Common myeloid progenitor, CD34-positive (primary cell): ENCODE results near the gene KIAA1328.
"Not testable (repeated sequence)": the region's sequence is repeated elsewhere in the genome, so short reads cannot be mapped to it uniquely, and the experiment has no call there.

Experiments used
- CTCF ChIA-PET: fragments of 350-600 bp; sonication (Branson Sonifier 250); formaldehyde crosslinking; loops from one replicate; lab custom pipeline; 2021; ENCODE audit warnings: antibody characterized with exemption; lab: Charles Lee
- POLR2A ChIA-PET: fragments of 350-600 bp; sonication (Branson Sonifier 250); formaldehyde crosslinking; loops from one replicate; lab custom pipeline; 2021; ENCODE audit warnings: antibody characterized with exemption; lab: Charles Lee
- DNase-seq, 3 donors: peaks; one replicate each; pipeline versions ENCODE4 v3.0.0 to v3.0.0-alpha.2; 2013
- H3K27ac ChIP-seq, 2 experiments: 1 replicate in 1 of 2; 2 replicates in 1 of 2; pipeline ENCODE4 v1.7.0; 2013; ENCODE audit warnings: inconsistent platforms in 2 of 2, low read length in 2 of 2, mild to moderate bottlenecking in 2 of 2, low read depth in 1 of 2, moderate library complexity in 1 of 2; ENCODE audit not compliant: severe bottlenecking in 2 of 2, insufficient read depth in 1 of 2, poor library complexity in 1 of 2
- H3K27me3 ChIP-seq, 5 experiments: replicated peaks in 2 of 5; 1 replicate in 3 of 5; 2 replicates in 2 of 5; pipeline versions ENCODE4 v1.6.1 to v1.7.0; 2013; ENCODE audit warnings: low read length in 4 of 5, mild to moderate bottlenecking in 2 of 5, moderate library complexity in 2 of 5, inconsistent platforms in 1 of 5; ENCODE audit not compliant: insufficient read depth in 5 of 5, control insufficient read depth in 4 of 5
- H3K36me3 ChIP-seq, 4 experiments: 1 replicate in 2 of 4; 2 replicates in 2 of 4; pipeline versions ENCODE4 v1.6.1 to v1.7.0; 2013; ENCODE audit warnings: low read length in 3 of 4, control low read depth in 1 of 4, mild to moderate bottlenecking in 1 of 4; ENCODE audit not compliant: control insufficient read depth in 4 of 4, insufficient read depth in 4 of 4
- H3K4me1 ChIP-seq, 4 experiments: 1 replicate in 3 of 4; 2 replicates in 1 of 4; pipeline versions ENCODE4 v1.6.1 to v1.7.1; 2013; ENCODE audit warnings: low read length in 3 of 4, mild to moderate bottlenecking in 3 of 4, control low read depth in 1 of 4, inconsistent platforms in 1 of 4, moderate library complexity in 1 of 4; ENCODE audit not compliant: control insufficient read depth in 4 of 4, insufficient read depth in 4 of 4; ENCODE audit errors: control extremely low read depth in 1 of 4
- H3K4me3 ChIP-seq, 7 experiments: 1 replicate in 4 of 7; 2 replicates in 3 of 7; pipeline versions ENCODE4 v1.5.1 to v1.7.0; 2013; ENCODE audit warnings: mild to moderate bottlenecking in 7 of 7, low read length in 6 of 7, moderate library complexity in 6 of 7, inconsistent platforms in 2 of 7, low read depth in 2 of 7, control low read depth in 1 of 7; ENCODE audit not compliant: insufficient read depth in 4 of 7, control insufficient read depth in 1 of 7; ENCODE audit errors: extremely low read depth in 1 of 7
- H3K9me3 ChIP-seq, 5 experiments: 1 replicate in 4 of 5; 2 replicates in 1 of 5; pipeline versions ENCODE4 v1.6.1 to v1.7.1; 2013; ENCODE audit warnings: low read length in 4 of 5, mild to moderate bottlenecking in 2 of 5, inconsistent platforms in 1 of 5, low read depth in 1 of 5, moderate library complexity in 1 of 5; ENCODE audit not compliant: control insufficient read depth in 4 of 5, insufficient read depth in 2 of 5; ENCODE audit errors: control extremely low read depth in 1 of 5
- WGBS: methylation state at CpG from one replicate; pipeline ENCODE4 v1.1.5; 2013; ENCODE audit not compliant: insufficient coverage; 5-methylcytosine and 5-hydroxymethylcytosine counted together

KIAA1328 gene

GRCh38 chr18:36812678-36813077 is 16.2 kb upstream of the KIAA1328 start:
- WGBS: no CpG with 5 or more reads among the region's 3 CpGs
- ChIA-PET CTCF (interaction anchor here (1.0 to 1.1 kb wide), 3 partner anchors 13 to 16 kb away, joined by 3 read pairs; partner anchors contain the start of genes KIAA1328 and TPGS2), POLR2A (no interaction called here)
- H3K27me3 ChIP-seq: no peaks in the 10 kb centered on the region
- H3K36me3 ChIP-seq: peaks cover 14 to 71% (median 38%) of the 10 kb centered on the region in 4 experiments
- DNase-seq: peak in 1 of 3 donors; percentile 6
- H3K4me1 ChIP-seq: peaks cover 0 to 2% (median 0%) of the 10 kb centered on the region in 4 experiments
- H3K27ac ChIP-seq: no peak overlapping the region
- no peak overlapping the region for H3K4me3 ChIP-seq
- no peaks in the 10 kb centered on the region for H3K9me3 ChIP-seq

- H3K27me3 ChIP-seq: no peaks in the 10 kb centered on the region
- H3K9me3 ChIP-seq: no peaks in the 10 kb centered on the region
- no peak overlapping the region for H3K27ac ChIP-seq
- no peak for DNase-seq
- H3K4me3 ChIP-seq: no peak overlapping the region
- ChIA-PET POLR2A (no interaction called here), CTCF (interaction anchor here (0.9 to 1.1 kb wide), 3 partner anchors 13 to 327 kb away, joined by 3 read pairs; partner anchors contain the start of genes KIAA1328 and TPGS2)
- WGBS: 96% methylated on average over 3 of the region's 4 CpGs
- H3K36me3 ChIP-seq: peaks cover 12 to 72% (median 40%) of the 10 kb centered on the region in 4 experiments
- H3K4me1 ChIP-seq: peaks cover 0 to 2% (median 0%) of the 10 kb centered on the region in 4 experiments
These were observed 15.7 kb upstream of the KIAA1328 start for GRCh38 chr18:36813101-36813775.

- Histone ChIP-seq H3K9me3 (no peaks in the 10 kb centered on the region), H3K27ac (no peak overlapping the region), H3K4me1 (peaks cover 0 to 2% (median 0%) of the 10 kb centered on the region in 4 experiments), H3K27me3 (no peaks in the 10 kb centered on the region), H3K36me3 (peaks cover 17 to 74% (median 44%) of the 10 kb centered on the region in 4 experiments), H3K4me3 (no peak overlapping the region)
- ChIA-PET CTCF (interaction anchor here (0.9 kb wide), 1 partner anchor 328 kb away, joined by 3 read pairs; no protein-coding TSS in a partner anchor), POLR2A (no interaction called here)
- 88% methylated on average over 2 of the region's 3 CpGs for WGBS
- peak; percentile 11 to 63 (median 26) for DNase-seq
These were observed 15.1 kb upstream of the KIAA1328 start for GRCh38 chr18:36813824-36814223.

- POLR2A ChIA-PET: no interaction called here
- no CpG with 5 or more reads among the region's 1 CpG for whole genome bisulfite sequencing
- H3K27ac ChIP-seq: no peak overlapping the region
- peaks cover 19 to 81% (median 45%) of the 10 kb centered on the region in 4 experiments for H3K36me3 ChIP-seq
- H3K9me3 ChIP-seq: no peaks in the 10 kb centered on the region
- H3K27me3 ChIP-seq: no peaks in the 10 kb centered on the region
- no peak overlapping the region for H3K4me3 ChIP-seq
- CTCF ChIA-PET: interaction anchor here (1.0 kb wide), 1 partner anchor 127 kb away, joined by 3 read pairs; no protein-coding TSS in a partner anchor
- no peaks in the 10 kb centered on the region for H3K4me1 ChIP-seq
- no peak for DNase-seq
These were observed 13.9 kb upstream of the KIAA1328 start for GRCh38 chr18:36814994-36815393.

GRCh38 chr18:36816096-36816495 is 12.8 kb upstream of the KIAA1328 start:
- H3K4me1 ChIP-seq, CTCF ChIA-PET, H3K9me3 ChIP-seq, H3K27ac ChIP-seq, POLR2A ChIA-PET, DNase-seq, H3K4me3 ChIP-seq, H3K27me3 ChIP-seq: not testable (repeated sequence)
- H3K36me3 ChIP-seq: peaks cover 19 to 80% (median 43%) of the 10 kb centered on the region in 4 experiments

- POLR2A ChIA-PET: no interaction called here
- Histone ChIP-seq H3K36me3 (peaks cover 19 to 82% (median 44%) of the 10 kb centered on the region in 4 experiments), H3K4me1 (no peaks in the 10 kb centered on the region), H3K27ac (no peak overlapping the region), H3K9me3 (no peaks in the 10 kb centered on the region), H3K27me3 (no peaks in the 10 kb centered on the region), H3K4me3 (no peak overlapping the region)
- 83% methylated on average over 1 of the region's 1 CpG for WGBS
- CTCF ChIA-PET: no interaction called here
- DNase-seq: no peak
These were observed 11.9 kb upstream of the KIAA1328 start for GRCh38 chr18:36817039-36817438.

GRCh38 chr18:36818652-36819051 is 10.3 kb upstream of the KIAA1328 start:
- no peaks in the 10 kb centered on the region for H3K9me3 ChIP-seq
- H3K36me3 ChIP-seq: peaks cover 15 to 76% (median 43%) of the 10 kb centered on the region in 4 experiments
- CTCF ChIA-PET: interaction anchor here (1.2 kb wide), 1 partner anchor 10 kb away, joined by 5 read pairs; no protein-coding TSS in a partner anchor
- H3K4me3 ChIP-seq: no peak overlapping the region
- WGBS: 100% methylated on average over 1 of the region's 3 CpGs
- H3K27me3 ChIP-seq: no peaks in the 10 kb centered on the region
- no peak for DNase-seq
- H3K27ac ChIP-seq: no peak overlapping the region
- H3K4me1 ChIP-seq: no peaks in the 10 kb centered on the region
- POLR2A ChIA-PET: interaction anchor here (0.7 kb wide), 1 partner anchor 9 kb away, joined by 6 read pairs; no protein-coding TSS in a partner anchor
